Stimulated activated CD8-positive, alpha-beta memory T cell treated with anti-CD3 and anti-CD28 coated beads, Interleukin-7, amount 100 ng/mL, for 24 hours (primary cell): ENCODE measurements around the gene B3GALT5.
"Not testable (repeated sequence)": the region's sequence is repeated elsewhere in the genome, so short reads cannot be mapped to it uniquely, and the experiment has no call there.

Source experiments
- DNase-seq: peaks from one replicate; pipeline ENCODE4 v3.0.0-alpha.2; 2020; ENCODE audit warnings: low read depth

The B3GALT5 gene

DNA sequence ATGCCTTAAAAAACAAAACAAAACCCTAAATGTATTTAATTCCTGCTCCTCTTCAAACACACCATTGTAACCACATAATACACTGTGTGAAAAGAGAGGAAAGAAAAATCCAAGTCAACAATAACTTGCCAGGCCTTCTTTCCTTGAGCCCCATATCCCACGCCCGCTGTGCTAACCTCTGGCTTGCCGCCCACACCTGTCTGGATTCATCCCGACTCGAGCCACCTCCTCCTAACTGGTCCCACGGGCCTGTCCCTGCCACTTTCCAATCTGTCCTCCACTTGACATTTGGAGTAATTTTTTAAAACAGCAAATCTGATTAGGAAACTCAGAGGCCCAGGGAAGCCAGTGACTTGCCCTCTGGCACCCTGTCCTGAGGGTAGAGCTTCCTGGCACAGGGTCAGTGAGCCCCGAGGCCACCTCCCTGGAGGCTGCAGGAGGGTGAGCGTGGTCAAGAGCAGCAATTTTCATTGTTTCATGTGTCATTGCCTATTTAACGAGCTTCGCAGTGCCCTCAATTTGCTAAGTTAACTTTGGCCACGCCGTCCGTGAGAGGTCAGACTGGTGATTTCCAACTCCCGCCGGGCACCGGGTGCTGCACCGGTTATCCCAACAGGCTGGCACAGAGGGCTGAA lies 54.1 kb downstream of the B3GALT5 start:
- DNase-seq: no peak

DNA sequence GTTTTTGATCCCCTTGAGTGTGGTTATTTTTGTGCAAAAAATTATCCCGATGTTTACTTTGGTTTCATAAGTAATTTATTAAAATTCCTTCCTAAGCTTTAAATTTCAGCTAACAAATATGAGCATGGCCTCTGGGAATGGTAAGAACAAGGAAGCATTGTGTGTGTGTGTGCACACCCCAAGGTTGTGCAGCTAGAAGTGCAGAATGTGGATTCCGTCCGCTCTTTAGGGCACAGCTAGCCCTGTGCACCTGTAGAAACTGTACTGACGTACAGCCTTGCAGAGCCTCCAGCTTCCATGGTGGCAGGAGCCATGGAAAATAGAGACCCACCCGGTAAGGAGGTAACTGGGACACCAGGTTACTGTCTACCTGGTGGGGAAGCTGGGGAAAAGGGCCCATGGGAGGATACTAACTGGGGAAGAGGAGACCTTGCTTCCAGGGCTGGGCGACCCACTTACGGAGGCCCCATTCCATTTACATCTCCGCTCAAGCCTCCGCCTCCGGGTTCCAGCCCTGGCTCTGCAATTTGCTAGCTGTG lies 54.7 kb downstream of the B3GALT5 start:
- no peak for DNase-seq

- DNase-seq: no peak
Measured at GRCh38 chr21:39668369-39668768, 55.6 kb downstream of the B3GALT5 start.

- DNase-seq: no peak
Measured at GRCh38 chr21:39669485-39669884, 56.7 kb downstream of the B3GALT5 start.

DNA sequence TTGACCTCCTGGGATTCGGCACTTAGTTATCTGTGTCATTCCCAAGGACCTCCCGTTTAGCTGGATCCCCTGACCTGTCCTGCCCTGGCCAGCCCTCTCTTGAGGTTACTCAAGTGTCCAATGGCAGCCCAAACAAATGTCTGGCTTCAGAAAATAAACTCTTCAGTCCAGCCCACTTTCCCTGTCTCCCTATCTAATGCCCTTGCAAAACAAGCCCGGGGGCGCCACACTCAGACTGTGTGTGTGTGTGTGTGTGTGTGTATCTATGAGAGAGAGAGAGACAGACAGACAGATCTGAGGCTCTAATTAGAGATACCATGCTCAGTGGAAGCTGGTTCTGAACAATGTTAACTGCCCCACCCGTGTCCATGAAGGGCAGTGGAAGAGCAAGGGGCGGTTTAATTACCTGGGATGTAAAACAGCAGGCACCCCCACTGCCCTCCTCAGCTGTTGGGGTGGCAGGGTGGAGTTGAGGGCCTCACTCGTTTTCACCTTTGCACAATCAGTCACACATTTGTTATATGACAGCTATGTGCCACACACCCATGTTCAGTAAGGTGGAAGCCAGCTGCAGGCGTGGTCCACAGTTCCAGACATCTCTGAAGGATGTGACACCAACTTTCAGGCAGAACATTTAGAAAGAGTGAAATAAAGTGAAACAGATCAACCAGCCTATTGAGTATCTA lies 57.4 kb downstream of the B3GALT5 start:
- DNase-seq: no peak

DNA sequence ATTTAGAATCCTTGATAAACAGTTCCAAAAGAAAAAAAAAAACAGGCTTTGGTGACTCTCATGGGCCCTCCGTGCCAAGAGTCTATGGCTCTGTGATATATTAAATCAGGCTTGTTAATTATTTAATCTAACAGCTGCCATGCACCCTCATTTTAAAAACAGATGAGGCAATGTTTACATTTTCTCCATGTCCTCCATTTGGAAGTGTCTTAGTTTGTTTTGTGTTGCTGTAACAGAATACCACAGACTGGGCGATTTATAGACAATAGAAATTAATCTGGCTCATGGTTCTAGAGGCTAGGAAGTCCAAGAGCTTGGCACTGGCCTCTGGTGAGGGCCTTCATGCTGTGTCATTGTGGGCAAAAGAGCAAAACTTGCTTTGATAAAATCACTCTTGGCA lies 58.0 kb downstream of the B3GALT5 start:
- no peak for DNase-seq

- DNase-seq: no peak
Measured at GRCh38 chr21:39671986-39672385, 59.2 kb downstream of the B3GALT5 start.

GRCh38 chr21:39673163-39673562 lies 60.4 kb downstream of the B3GALT5 start:
- no peak for DNase-seq

DNA sequence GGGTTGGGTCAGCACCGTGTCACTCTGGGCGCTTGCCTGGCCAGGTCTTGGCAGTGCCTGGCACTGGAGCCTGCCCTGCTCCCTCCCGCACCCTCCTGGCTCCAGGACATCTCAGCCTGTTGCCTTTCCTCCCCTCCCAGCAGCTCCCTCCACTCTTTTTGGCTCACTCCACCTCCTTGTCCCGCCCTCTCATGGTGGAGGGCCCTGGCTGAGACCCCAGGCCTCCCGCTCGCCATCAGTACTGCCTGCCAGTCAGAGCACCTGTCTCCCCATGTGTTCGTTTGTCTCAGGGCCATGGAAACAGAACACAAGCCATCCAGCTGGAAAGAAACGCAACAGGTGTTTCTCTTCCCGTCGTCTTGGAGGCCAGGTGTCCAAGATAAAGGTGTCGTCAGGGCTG lies 61.0 kb downstream of the B3GALT5 start:
- no peak for DNase-seq

- DNase-seq: no peak
Measured at GRCh38 chr21:39674801-39675200, 62.1 kb downstream of the B3GALT5 start.

DNA sequence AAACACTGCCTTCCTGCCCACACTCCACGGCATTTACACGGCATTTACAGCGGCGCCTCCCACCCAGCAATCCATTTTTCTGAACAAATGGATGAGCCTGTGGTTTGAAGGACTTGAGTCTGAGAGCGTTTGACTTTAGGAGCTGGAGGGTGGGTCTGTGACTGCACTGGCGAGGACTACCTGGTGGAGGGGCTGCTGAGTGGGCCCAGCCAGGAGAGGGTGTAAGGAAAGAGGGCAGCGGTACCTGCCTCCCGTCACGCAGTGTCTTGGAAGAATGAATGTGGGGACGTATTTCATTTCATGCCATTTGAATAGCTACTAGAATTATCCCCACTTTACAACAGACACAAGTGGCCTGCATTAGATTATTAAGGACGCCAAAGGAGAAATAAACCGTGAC lies 62.9 kb downstream of the B3GALT5 start:
- no peak for DNase-seq

- DNase-seq: no peak
Measured at GRCh38 chr21:39675993-39676661, 63.4 kb downstream of the B3GALT5 start.

GRCh38 chr21:39680216-39680615 lies 67.5 kb downstream of the B3GALT5 start:
- DNase-seq: no peak

GRCh38 chr21:39681257-39681656 lies 68.5 kb downstream of the B3GALT5 start:
- no peak for DNase-seq

DNA sequence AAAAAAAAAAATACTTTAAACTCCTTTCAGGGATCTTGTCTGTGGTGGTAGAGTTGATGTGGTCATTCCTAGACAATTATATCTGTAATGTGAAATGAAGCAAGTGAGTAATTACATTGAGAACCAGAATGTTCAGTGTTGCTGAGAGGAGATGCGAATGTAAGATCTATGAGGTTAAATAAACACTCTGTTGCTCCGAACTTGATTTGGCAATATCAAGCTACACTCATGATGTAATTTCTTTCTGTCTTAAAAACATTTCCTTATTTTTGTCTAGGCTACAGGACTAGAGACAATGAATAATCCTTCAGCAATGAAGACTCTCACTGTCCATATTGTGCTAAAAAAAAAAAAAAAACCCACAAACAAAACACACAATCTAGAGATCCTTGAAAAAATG lies 69.1 kb downstream of the B3GALT5 start:
- no peak for DNase-seq

GRCh38 chr21:39685236-39685635 lies 72.5 kb downstream of the B3GALT5 start:
- DNase-seq: no peak

DNA sequence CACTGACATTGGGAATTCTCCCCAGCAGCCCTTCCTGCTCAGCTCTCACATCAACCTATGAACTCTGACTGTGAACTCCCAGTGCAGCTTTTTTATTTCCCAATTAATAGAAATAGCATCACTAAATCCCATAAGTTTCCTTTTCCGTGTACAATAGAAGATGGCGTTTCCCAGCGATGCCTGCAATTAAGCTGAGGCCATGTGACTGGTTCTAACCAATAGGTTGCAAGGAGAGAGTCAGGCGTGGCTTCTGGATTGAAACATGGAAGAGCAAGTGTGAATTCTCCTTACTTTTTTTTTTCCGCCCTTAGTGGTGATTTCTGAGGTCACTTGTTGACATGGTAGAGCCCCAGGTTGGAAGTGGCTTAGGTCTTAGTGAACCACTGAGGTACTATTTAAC lies 73.3 kb downstream of the B3GALT5 start:
- no peak for DNase-seq

DNA sequence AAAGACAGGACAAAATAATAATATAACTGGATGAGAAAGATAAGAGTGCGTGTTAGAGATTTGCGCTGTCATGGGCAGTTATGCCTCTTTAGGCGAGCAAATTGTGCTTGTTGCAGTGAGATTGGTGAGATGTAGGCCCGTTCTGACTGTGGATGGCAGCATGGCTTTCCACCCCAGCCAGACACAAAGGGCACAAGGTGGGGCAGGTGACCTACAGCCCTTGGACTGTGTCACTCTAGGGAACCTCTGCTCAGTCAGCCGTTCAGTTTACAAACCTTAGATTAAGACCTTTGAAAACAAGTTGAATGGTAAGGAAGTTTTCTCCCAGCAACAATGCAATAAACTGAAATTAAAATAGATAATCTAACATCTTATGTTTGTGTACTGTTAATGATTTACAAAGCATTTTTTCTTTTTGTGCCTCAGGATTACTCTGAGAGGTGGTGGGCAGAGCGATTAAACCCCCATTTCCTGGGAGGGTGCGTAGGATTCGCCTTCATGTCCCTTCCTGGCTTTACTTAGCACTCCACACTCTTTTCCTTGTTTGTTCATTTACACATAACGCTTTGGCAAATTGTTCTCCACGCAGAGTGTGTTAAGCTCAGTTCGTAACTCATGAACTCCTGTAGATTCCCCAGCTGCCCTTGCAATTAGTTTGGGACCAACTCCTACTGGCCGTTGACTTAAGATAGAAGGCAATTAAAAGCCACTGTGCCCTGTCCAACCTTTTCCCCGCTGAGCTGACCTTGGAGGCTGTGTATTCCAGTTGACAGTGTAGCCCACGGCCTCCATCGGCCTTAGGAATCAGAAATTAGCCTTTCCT lies 74.1 kb downstream of the B3GALT5 start:
- no peak for DNase-seq

DNA sequence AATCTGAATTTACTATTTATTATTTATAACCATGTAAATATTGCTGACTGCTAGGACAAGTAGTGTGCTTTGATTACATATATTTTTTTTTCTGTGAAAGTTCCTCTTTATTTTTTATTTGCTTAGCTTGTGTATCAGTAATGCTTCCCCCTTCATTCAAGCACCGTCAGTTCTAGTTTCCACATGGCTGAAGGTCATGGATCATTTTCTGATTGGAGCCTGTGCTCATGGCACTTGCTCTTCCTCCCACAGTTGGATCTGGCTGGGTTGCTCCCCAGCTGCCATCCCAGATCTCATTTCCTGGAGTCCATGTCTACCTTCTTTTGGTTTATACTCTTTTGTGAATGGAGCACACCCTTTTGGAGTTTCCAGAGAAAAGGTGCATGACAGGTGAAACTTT lies 75.3 kb downstream of the B3GALT5 start:
- no peak for DNase-seq

DNA sequence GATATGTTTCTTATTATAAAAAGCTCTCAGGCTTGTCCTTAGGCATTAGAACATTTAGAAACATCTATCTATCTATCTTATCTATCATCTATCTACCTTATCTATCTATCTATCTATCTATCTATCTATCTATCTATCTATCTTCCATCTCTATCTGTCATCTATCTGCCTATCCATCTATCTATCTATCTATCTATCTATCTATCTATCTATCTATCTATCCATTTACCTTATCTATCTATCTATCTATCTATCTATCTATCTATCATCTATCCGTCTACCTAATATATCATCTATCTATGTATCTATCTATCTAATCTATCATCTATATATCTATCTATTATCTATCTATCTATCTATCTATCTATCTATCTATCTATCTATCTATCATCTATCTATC lies 77.1 kb downstream of the B3GALT5 start:
- DNase-seq: not testable (repeated sequence)

GRCh38 chr21:39690454-39690853 lies 77.7 kb downstream of the B3GALT5 start:
- DNase-seq: no peak

DNA sequence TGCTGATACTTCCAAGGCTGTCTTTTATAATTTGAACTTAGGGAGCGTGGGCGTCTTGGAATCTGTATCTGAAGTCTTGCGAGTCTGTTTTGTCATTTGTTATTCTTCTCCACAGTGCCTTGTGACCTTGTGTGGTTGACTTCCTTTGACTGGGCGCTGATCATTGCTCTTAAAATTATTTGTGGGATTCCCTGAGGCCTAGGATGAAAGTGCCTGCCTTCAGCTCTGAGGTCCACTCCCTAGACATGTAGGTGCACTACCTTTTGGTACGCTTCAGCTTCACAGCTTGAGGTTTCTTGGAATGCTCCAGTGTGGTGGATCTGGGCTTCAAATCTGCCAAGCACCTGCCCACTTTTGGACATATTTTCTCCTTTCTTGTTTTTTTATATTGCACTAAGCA lies 82.0 kb downstream of the B3GALT5 start:
- DNase-seq: no peak
